ENCODE results near the gene CH25H.
"Not testable (repeated sequence)": the region's sequence is repeated elsewhere in the genome, so short reads cannot be mapped to it uniquely, and the experiment has no call there.

Gene CH25H

DNA sequence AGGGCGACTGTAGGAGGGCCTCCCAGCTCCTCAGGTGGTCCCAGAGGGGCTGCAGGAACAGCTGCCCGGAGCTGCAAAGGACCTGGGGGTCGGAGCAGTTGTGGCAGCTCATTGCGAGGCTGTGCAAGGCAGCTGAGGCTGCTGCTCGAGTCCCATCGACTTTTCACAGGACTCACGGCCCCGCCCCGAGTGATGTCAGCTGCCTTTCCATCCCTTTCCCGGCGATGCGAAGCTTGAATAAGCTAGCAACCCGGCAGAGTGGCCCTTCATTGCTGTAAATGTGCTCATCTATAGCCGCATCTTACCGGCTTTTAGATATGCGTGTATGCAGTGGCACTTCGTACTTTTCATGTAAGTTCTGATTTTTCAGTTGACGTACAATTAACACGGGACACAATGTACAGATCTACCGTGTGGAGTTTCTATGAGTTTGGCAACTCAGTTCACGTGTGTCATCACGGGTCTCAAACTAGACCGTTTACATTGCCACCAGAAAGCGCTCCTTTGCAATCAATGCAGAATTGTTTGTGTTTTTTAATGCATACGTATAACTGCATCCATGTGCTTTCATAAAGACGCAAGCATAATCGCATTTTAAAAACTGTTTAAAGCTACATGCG is at the start of gene CH25H:
CH25H (minus strand) TSS at position 137 of the 620 bp plus-strand sequence; CDS start at position 112, 25 bp downstream.
- ATAC-seq (peak; percentile 65), DNase-seq (peak; percentile 59)

- DNase-seq (no peak), ATAC-seq (no peak)
Measured at GRCh38 chr10:89256340-89256739, 49.2 kb upstream of the CH25H start.

GRCh38 chr10:89255793-89256192 is 48.7 kb upstream of the CH25H start:
- ATAC-seq = no peak

GRCh38 chr10:89255091-89255579 is 48.0 kb upstream of the CH25H start:
- ATAC-seq = not testable (repeated sequence)
- peak; percentile 38 for DNase-seq

More at GRCh38 chr10:89255793-89256192, 48.7 kb upstream of the CH25H start:
- no peak for DNase-seq

DNA sequence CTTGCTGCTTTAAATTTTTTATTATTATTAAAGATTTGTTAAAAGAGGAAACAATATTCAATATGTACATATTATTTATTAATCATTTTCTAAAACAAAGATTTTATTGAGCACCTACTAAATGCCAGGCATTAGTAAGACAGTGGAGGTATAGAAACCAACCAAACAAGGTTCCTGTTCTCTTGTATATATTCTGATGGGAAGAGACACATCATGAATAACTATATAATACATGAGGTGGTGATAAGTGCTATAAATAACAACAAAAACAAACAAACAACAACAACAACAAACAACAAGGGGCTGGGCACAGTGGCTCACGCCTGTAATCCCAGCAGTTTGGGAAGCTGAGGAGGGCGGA is 45.1 kb upstream of the CH25H start:
- DNase-seq = no peak

GRCh38 chr10:89251409-89252224 is 44.5 kb upstream of the CH25H start, which contains the start of gene LIPA:
LIPA (minus strand) TSS chr10:89251775; CDS start chr10:89247648, 4,127 bp downstream.
- peak; percentile 95 for DNase-seq
- peak; percentile 97 for ATAC-seq

More for the DNA sequence above, 45.1 kb upstream of the CH25H start:
- ATAC-seq = no peak

- no peak for DNase-seq
- no peak for ATAC-seq
Measured at GRCh38 chr10:89250865-89251408, 43.8 kb upstream of the CH25H start.

DNA sequence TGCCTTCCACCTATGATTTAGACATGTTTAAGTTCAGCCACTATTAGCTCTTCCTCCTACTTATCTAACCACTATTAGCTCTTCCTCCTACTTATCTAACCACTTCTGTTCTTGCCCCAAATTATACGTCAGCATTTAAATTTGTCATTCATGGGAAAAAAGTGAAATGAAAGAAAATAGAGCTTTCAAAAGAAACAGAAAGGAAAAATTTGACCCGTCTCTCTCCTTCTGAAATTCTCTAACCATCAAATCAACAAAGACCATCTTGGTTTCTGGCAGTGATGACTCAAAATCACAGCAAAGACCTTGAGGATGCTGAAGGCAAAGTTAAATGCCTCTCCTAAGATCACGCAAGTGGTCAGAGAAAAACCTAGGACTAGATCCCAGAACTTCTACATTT is 41.9 kb upstream of the CH25H start:
- ATAC-seq (no peak), DNase-seq (no peak)

DNA sequence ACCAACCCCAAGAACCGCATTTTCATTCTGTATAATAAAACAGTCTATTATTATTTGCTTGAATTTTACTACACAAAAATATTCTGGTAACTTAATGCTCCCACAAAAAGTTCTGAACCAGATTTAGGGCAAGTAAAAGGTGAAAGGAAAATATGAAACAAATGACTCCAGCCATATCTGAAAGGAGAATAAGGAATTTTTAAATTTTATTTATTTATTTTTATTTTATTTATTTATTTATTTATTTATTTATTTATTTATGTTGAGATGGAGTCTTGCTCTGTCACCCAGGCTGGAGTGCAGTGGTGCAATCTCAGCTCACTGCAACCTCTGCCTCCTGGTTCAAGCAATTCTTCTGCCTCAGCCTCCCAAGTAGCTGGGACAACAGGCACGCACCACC is 40.5 kb upstream of the CH25H start:
- not testable (repeated sequence) for ATAC-seq, DNase-seq

GRCh38 chr10:89245802-89246201 is 38.7 kb upstream of the CH25H start:
- DNase-seq (no peak), ATAC-seq (no peak)

- DNase-seq (no peak), ATAC-seq (no peak)
Measured at GRCh38 chr10:89242840-89243568, 35.9 kb upstream of the CH25H start.

DNA sequence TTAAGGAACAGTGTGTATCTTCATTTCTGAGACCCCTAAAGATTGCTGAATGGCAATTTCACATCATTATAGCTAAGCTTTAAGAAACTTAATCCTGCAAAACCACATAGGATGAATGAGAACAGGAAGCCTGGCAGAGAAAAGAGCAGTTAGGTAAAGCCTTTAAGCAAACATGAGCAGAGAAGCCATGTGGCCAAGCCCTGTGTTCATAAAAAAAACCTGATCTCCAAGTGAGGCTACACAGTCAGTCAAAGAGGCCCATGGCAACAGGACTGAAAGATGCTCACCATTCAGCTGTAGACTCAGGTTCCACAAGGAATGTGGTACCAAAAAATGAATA is 35.2 kb upstream of the CH25H start:
- DNase-seq = no peak

DNA sequence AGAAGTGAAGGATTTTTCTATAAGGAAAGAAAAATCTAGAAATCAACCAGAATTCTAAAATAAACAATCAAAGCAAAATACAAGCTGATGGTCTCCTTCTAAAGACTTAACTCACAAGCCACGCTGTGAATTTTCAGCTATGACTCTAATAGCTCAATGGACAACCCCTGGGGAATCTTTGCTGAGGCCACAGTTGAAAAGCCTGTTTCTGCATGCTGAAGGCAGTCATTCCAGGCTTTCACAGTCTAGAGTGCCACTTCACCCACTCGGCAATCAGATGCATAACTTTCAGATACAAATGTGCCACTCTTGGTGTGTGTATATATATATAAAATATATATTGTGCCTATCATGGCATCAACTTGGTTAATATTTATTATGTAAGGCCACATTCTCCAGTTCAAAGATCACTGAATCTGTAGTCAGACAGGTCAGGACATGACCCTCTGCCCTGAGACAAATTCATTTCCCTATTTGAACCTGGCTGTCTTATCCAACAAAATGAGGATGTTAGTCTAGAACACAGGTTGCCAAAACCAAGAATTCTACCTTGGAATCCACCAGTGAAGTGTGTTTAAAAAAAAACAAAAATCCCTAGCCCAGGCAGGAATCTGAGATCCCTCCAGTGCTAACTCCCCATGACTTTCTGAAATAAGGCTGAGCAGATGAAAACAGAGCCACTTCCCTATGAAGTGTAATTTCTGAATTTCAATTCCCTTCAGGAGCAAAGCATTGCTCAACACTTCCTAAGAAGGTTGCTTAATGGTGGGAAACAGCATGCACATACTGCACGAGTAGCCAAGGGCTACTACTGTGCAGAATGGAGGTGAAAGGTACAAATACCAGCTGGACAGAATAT is 34.6 kb upstream of the CH25H start:
- DNase-seq (no peak), ATAC-seq (peak; percentile 40)

More for the DNA sequence above, 35.2 kb upstream of the CH25H start:
- ATAC-seq = no peak

DNA sequence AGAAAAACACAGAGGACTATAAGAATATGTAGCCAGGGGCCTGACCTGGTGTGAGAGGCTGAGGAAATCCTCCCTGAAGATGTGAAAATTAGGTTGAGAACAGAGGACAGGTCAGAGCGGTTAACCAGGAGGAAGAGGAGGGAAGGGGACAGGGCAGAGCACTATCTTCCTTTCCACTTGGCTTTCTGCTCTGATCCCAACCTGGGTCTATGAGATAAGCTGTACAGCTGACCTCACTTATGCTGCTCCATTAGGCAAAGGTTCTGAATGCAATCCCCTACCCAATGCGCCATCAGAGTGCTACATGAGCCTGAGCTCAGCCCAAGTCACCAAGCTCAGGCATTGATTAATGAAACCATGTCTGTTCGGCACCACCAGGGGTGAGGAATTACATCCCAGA is 33.9 kb upstream of the CH25H start:
- DNase-seq (no peak), ATAC-seq (no peak)

DNA sequence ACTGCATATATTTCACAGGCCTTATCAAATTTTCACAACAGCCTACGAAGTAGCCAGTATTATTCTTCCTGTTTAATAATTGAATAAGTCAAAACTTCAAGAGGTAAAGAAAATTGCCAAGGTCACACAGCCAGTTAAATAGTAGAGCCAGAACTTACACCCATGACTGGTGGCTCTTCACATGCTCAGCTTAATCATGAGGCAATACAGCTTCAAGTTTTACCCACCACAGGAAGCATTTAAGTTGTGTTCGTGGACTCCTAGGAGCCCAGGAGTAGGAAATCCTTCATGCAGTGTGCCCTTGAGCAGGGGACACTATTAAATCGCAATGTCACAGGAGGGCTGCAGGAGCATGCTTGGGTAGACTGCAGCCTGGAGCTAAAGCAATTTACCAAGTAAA is 33.4 kb upstream of the CH25H start:
- ATAC-seq = no peak
- DNase-seq = no peak

DNA sequence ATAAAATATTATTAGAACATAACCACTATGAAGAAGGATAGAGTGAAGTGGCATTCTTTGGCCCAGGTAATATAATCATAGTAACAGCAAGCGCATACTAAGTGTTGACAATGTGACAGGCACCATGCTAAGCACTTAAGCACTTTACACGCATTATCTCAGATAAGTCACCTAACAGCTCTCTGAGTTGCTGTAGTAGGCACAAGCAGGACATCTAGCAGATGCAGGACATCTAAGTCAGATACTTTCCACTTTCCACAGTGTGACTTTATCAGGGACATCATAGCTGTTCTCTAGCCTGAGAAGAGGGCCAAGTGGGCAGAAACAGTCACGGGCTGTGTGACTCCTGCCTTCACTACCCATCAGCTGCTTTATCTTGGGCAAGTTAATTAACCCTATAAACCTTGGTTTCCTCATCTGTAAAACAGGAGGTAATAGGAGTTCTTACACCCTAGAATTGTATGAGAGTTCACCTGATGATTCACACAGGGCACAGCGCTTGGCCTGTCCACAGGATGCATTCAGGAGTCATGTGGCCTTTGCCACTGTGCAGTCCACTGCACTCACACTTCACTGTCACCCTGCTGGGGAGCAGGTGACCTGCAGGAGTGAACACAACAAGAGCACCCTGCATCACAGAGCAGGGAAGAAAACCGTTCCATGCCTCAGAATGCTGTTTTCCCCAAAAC is 32.0 kb upstream of the CH25H start:
- ATAC-seq (no peak), DNase-seq (no peak)

DNA sequence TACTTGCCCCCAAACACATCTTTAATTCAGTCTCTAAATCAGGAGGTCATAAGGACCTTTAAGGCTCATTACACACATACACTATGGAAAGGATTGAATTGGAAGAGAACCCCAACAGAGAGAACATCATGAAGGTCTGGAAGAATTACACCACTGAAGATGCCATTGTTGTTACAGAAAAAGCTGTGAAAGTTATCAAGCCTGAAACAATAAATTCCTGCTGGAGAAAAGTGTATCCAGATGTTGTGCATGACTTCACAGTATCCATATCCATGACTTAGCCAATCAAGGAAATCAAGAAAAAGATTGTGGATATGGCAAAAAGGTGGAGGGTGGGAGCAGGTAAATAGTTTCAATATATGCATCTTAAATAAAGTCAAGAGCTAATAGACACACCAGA is 30.7 kb upstream of the CH25H start:
- no peak for DNase-seq
- ATAC-seq = no peak

GRCh38 chr10:89236226-89236797 is 29.2 kb upstream of the CH25H start:
- ATAC-seq (no peak), DNase-seq (no peak)

GRCh38 chr10:89235073-89235798 is 28.1 kb upstream of the CH25H start:
- DNase-seq = no peak
- no peak for ATAC-seq

DNA sequence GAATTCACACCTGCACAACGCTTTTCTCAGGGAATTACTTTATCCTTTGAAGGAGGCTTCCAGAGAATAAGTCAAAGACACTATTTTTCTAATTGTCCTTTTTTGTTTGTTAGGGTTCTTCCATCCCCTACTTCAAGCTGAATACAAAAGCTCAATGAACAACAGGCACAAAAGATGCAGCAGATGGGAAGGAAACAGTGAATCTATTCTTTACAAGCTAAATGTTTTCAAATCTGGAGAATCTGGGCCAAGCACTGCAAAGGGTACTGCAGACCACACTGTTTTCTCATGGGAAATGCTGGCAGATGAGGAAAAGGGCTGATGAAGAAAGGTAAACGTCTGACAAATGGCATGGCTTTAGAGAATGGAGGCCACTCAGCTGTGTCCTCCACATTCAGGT is 25.9 kb upstream of the CH25H start:
- no peak for ATAC-seq
- no peak for DNase-seq
